H9 (cell line): ENCODE results near the gene MRC2. TPM values are rescaled to one million over a fixed set of nuclear protein-coding genes. Genes with fewer than 3 reads are reported as not detected.
"Not testable (repeated sequence)": the region's sequence is repeated elsewhere in the genome, so short reads cannot be mapped to it uniquely, and the experiment has no call there.

ENCODE experiments used
- DNase-seq: peaks from one replicate; pipeline ENCODE4 v3.0.0-alpha.2; 2017
- H2AFZ ChIP-seq: one replicate; pipeline ENCODE4 v1.6.1; 2013; ENCODE audit warnings: mild to moderate bottlenecking, low read length, control low read depth, moderate library complexity
- H2AK5ac ChIP-seq: 2 replicates; pipeline ENCODE4 v1.6.1; 2013; ENCODE audit warnings: low read length, control low read depth, mixed read lengths; ENCODE audit not compliant: insufficient read length
- H2BK120ac ChIP-seq: one replicate; pipeline ENCODE4 v1.6.1; 2013; ENCODE audit warnings: low read depth, mild to moderate bottlenecking, low read length, control low read depth, inconsistent platforms; ENCODE audit not compliant: poor library complexity, severe bottlenecking
- H2BK12ac ChIP-seq: 2 replicates; pipeline ENCODE4 v1.6.1; 2013; ENCODE audit warnings: low read length, control low read depth, mixed read lengths, low read depth; ENCODE audit not compliant: insufficient read length
- H2BK15ac ChIP-seq: 2 replicates; pipeline ENCODE4 v1.6.1; 2013; ENCODE audit warnings: low read depth, low read length, control low read depth
- H2BK20ac ChIP-seq: one replicate; pipeline ENCODE4 v1.6.1; 2013; ENCODE audit warnings: low read depth, mild to moderate bottlenecking, low read length, control low read depth, inconsistent platforms; ENCODE audit not compliant: poor library complexity, severe bottlenecking
- H2BK5ac ChIP-seq: 2 replicates; pipeline ENCODE4 v1.6.1; 2013; ENCODE audit warnings: low read length, control low read depth, mixed read lengths; ENCODE audit not compliant: insufficient read length
- H3K14ac ChIP-seq: 2 replicates; pipeline ENCODE4 v1.6.1; 2013; ENCODE audit warnings: low read length, control low read depth; ENCODE audit not compliant: insufficient read depth
- H3K18ac ChIP-seq: 2 replicates; pipeline ENCODE4 v1.6.1; 2013; ENCODE audit warnings: low read depth, mild to moderate bottlenecking, mixed read lengths, low read length, control low read depth; ENCODE audit not compliant: insufficient read length
- H3K23ac ChIP-seq: 2 replicates; pipeline ENCODE4 v1.6.1; 2013; ENCODE audit warnings: low read length, control low read depth, mixed read lengths, low read depth; ENCODE audit not compliant: insufficient read length
- H3K23me2 ChIP-seq: 2 replicates; pipeline ENCODE4 v1.6.1; 2013; ENCODE audit warnings: low read depth, mild to moderate bottlenecking, mixed read lengths, low read length, control low read depth; ENCODE audit not compliant: insufficient read length, poor library complexity, severe bottlenecking
- H3K27ac ChIP-seq: 2 replicates; pipeline ENCODE4 v1.5.1; 2013; ENCODE audit warnings: low read length, control low read depth, mixed read lengths, low read depth; ENCODE audit not compliant: insufficient read length
- H3K27me3 ChIP-seq: 2 replicates; pipeline ENCODE4 v1.6.1; 2013; ENCODE audit warnings: low read length, control low read depth, inconsistent platforms; ENCODE audit not compliant: insufficient read depth
- H3K4ac ChIP-seq: 2 replicates; pipeline ENCODE4 v1.6.1; 2013; ENCODE audit warnings: low read depth, mild to moderate bottlenecking, control low read depth, inconsistent platforms, low read length, moderate library complexity
- H3K4me1 ChIP-seq: 2 replicates; pipeline ENCODE4 v1.6.1; 2013; ENCODE audit warnings: low read length, control low read depth, inconsistent platforms; ENCODE audit not compliant: insufficient read depth
- H3K4me2 ChIP-seq: 2 replicates; pipeline ENCODE4 v1.6.1; 2013; ENCODE audit warnings: low read length, control low read depth, mixed read lengths; ENCODE audit not compliant: insufficient read length, insufficient read depth
- H3K56ac ChIP-seq: 2 replicates; pipeline ENCODE4 v1.6.1; 2013; ENCODE audit warnings: low read depth, mild to moderate bottlenecking, mixed read lengths, low read length, control low read depth; ENCODE audit not compliant: insufficient read length
- H3K79me1 ChIP-seq: 2 replicates; pipeline ENCODE4 v1.6.1; 2013; ENCODE audit warnings: low read depth, mild to moderate bottlenecking, moderate library complexity, low read length, control low read depth, inconsistent platforms; ENCODE audit not compliant: insufficient read depth, poor library complexity, severe bottlenecking
- H3K79me2 ChIP-seq: 2 replicates; pipeline ENCODE4 v1.6.1; 2013; ENCODE audit warnings: low read length, control low read depth, inconsistent platforms; ENCODE audit not compliant: insufficient read depth
- H3K9ac ChIP-seq: 2 replicates; pipeline ENCODE4 v1.6.1; 2013; ENCODE audit warnings: low read length, control low read depth, mixed read lengths; ENCODE audit not compliant: insufficient read length; ENCODE audit errors: extremely low read depth
- H3K9me3 ChIP-seq: one replicate; pipeline ENCODE4 v1.6.1; 2013; ENCODE audit warnings: low read depth, low read length, inconsistent platforms; ENCODE audit not compliant: control insufficient read depth
- H3T11ph ChIP-seq: one replicate; pipeline ENCODE4 v1.6.1; 2013; ENCODE audit warnings: mild to moderate bottlenecking, low read length, control low read depth, inconsistent platforms
- H4K20me1 ChIP-seq: one replicate; pipeline ENCODE4 v1.6.1; 2013; ENCODE audit not compliant: control insufficient read depth, insufficient read length, insufficient read depth
- H4K5ac ChIP-seq: 2 replicates; pipeline ENCODE4 v1.6.1; 2013; ENCODE audit warnings: low read depth, mild to moderate bottlenecking, mixed read lengths, low read length, control low read depth; ENCODE audit not compliant: insufficient read length
- H4K8ac ChIP-seq: replicated peaks from 2 replicates; pipeline ENCODE4 v1.6.1; 2013; ENCODE audit warnings: low read length, control low read depth, mixed read lengths, low read depth; ENCODE audit not compliant: insufficient read length
- H4K91ac ChIP-seq: 2 replicates; pipeline ENCODE4 v1.6.1; 2013; ENCODE audit warnings: low read depth, mild to moderate bottlenecking, moderate library complexity, mixed read lengths, low read length, control low read depth; ENCODE audit not compliant: insufficient read length
- H3K27ac Mint-ChIP-seq, 3 experiments: 2 replicates in 2 of 3; 3 replicates in 1 of 3; pipeline ENCODE4 v1.8.0; 2020 to 2021; ENCODE audit warnings: mixed read lengths in 3 of 3, mild to moderate bottlenecking in 1 of 3, moderate library complexity in 1 of 3
- H3K27me3 Mint-ChIP-seq: 2 replicates; pipeline ENCODE4 v1.8.0; 2021; ENCODE audit warnings: low read depth, mild to moderate bottlenecking, moderate library complexity, mixed read lengths
- H3K36me3 Mint-ChIP-seq, 3 experiments: 2 replicates in 2 of 3; 3 replicates in 1 of 3; pipeline ENCODE4 v1.8.0; 2020 to 2021; ENCODE audit warnings: low read depth in 3 of 3, mixed read lengths in 3 of 3; ENCODE audit not compliant: insufficient read depth in 1 of 3
- H3K4me1 Mint-ChIP-seq, 2 experiments: 2 replicates each; pipeline ENCODE4 v1.8.0; 2020; ENCODE audit warnings: mixed read lengths in 2 of 2
- H3K4me3 Mint-ChIP-seq, 2 experiments: 2 replicates in 1 of 2; 3 replicates in 1 of 2; pipeline ENCODE4 v1.8.0; 2020 to 2021; ENCODE audit warnings: mild to moderate bottlenecking in 2 of 2, mixed read lengths in 2 of 2, moderate library complexity in 1 of 2
- H3K9me3 Mint-ChIP-seq, 2 experiments: 2 replicates in 1 of 2; 3 replicates in 1 of 2; pipeline ENCODE4 v1.8.0; 2020; ENCODE audit warnings: mild to moderate bottlenecking in 2 of 2, mixed read lengths in 2 of 2, moderate library complexity in 1 of 2
- WGBS: extraction: QIAGEN DNeasy Blood & Tissue Kit; methylation state at CpG from one replicate; pipeline ENCODE4 v1.1.7; 2013; ENCODE audit warnings: missing lambda C conversion rate, low lambda C conversion rate, mixed read lengths; ENCODE audit not compliant: insufficient read length; ENCODE audit errors: extremely low coverage; 5-methylcytosine and 5-hydroxymethylcytosine counted together
- total RNA-seq: library from RNA; stranded (reverse); gene quantifications from 2 replicates; pipeline ENCODE4 v1.2.1, GENCODE V29; 2021
- TF ChIP-seq, protein P1 (sequence below): fragments of 200-600 bp; sonication (generic); conservative IDR thresholded peaks from 3 replicates; pipeline ENCODE4 v1.8.0; 2021; ENCODE audit warnings: antibody characterized with exemption, mild to moderate bottlenecking

Gene MRC2
- total RNA-seq, 1 experiment from 2014 or later: 18.7 TPM

- H2AFZ ChIP-seq: no peak overlapping the region
- no peaks in the 10 kb centered on the region for H3K9me3 ChIP-seq
- Mint-ChIP-seq H3K27me3 (no peaks in the 10 kb centered on the region), H3K36me3 (peaks cover 0 to 1% (median 0%) of the 10 kb centered on the region in 3 experiments; a peak in 2 of 7 replicates), H3K9me3 (no peaks in the 10 kb centered on the region), H3K4me1 (peaks cover 0 to 21% of the 10 kb centered on the region in 2 experiments; a peak in 2 of 4 replicates), H3K27ac (no peak overlapping the region; a peak in 1 of 7 replicates), H3K4me3 (no peak overlapping the region; a peak in 1 of 5 replicates)
- no peak overlapping the region for H2AK5ac ChIP-seq
- no peaks in the 10 kb centered on the region for H3K27me3 ChIP-seq
- H2BK20ac ChIP-seq: no peak overlapping the region
- no peaks in the 10 kb centered on the region for H3K79me1 ChIP-seq
- no peaks in the 10 kb centered on the region for H3K79me2 ChIP-seq
- no peak overlapping the region for H2BK120ac ChIP-seq
- H2BK15ac ChIP-seq: no peak overlapping the region
- H3K9ac ChIP-seq: no peak overlapping the region
- no peak overlapping the region for H3K4me2 ChIP-seq
- H4K5ac ChIP-seq: no peak overlapping the region
- WGBS: no CpG with 5 or more reads among the region's 19 CpGs
- DNase-seq: peak; percentile 36
- H3T11ph ChIP-seq: no peak overlapping the region
- no peak overlapping the region for H3K18ac ChIP-seq
- no peaks in the 10 kb centered on the region for H3K4me1 ChIP-seq
- TF ChIP-seq, protein P1, sequence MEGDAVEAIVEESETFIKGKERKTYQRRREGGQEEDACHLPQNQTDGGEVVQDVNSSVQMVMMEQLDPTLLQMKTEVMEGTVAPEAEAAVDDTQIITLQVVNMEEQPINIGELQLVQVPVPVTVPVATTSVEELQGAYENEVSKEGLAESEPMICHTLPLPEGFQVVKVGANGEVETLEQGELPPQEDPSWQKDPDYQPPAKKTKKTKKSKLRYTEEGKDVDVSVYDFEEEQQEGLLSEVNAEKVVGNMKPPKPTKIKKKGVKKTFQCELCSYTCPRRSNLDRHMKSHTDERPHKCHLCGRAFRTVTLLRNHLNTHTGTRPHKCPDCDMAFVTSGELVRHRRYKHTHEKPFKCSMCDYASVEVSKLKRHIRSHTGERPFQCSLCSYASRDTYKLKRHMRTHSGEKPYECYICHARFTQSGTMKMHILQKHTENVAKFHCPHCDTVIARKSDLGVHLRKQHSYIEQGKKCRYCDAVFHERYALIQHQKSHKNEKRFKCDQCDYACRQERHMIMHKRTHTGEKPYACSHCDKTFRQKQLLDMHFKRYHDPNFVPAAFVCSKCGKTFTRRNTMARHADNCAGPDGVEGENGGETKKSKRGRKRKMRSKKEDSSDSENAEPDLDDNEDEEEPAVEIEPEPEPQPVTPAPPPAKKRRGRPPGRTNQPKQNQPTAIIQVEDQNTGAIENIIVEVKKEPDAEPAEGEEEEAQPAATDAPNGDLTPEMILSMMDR: no peak
- no peak overlapping the region for H2BK12ac ChIP-seq
- no peak overlapping the region for H3K56ac ChIP-seq
- H3K14ac ChIP-seq: no peak overlapping the region
- H3K27ac ChIP-seq: no peak overlapping the region
- H4K91ac ChIP-seq: no peak overlapping the region
- H4K20me1 ChIP-seq: peaks cover 2% of the 10 kb centered on the region
- no peak overlapping the region for H2BK5ac ChIP-seq
- no peak overlapping the region for H3K4ac ChIP-seq
- no peaks in the 10 kb centered on the region for H3K23me2 ChIP-seq
- H3K23ac ChIP-seq: no peak overlapping the region
- H4K8ac ChIP-seq: no peak overlapping the region
Observed at GRCh38 chr17:62693616-62694409, 66.3 kb downstream of the MRC2 start.

- not testable (repeated sequence) for DNase-seq, H4K8ac ChIP-seq, H2BK120ac ChIP-seq, H2AFZ ChIP-seq, H3T11ph ChIP-seq, H3K27ac ChIP-seq, H3K27me3 ChIP-seq, H4K5ac ChIP-seq, H2BK5ac ChIP-seq, H3K23ac ChIP-seq, H3K79me1 ChIP-seq, H3K14ac ChIP-seq, H2BK20ac ChIP-seq, H3K27ac Mint-ChIP-seq, H3K36me3 Mint-ChIP-seq, H3K56ac ChIP-seq, H3K4ac ChIP-seq, H3K18ac ChIP-seq, H2BK12ac ChIP-seq, H3K27me3 Mint-ChIP-seq, H3K4me2 ChIP-seq, H3K9ac ChIP-seq, H3K9me3 Mint-ChIP-seq, H3K23me2 ChIP-seq, H3K4me1 ChIP-seq, H4K91ac ChIP-seq, H4K20me1 ChIP-seq, H3K9me3 ChIP-seq, H2BK15ac ChIP-seq, H2AK5ac ChIP-seq, H3K79me2 ChIP-seq
- Mint-ChIP-seq H3K4me1 (peaks cover 0 to 21% of the 10 kb centered on the region in 2 experiments; a peak in 2 of 4 replicates), H3K4me3 (0 out of 5 replicates have a peak overlapping the region, but pooled peaks of 1 of the 2 experiments have one; percentile 19)
- WGBS: no CpG with 5 or more reads among the region's 5 CpGs
Observed at GRCh38 chr17:62695093-62695738, 67.7 kb downstream of the MRC2 start.
